CD4-positive, alpha-beta T cell treated with Interleukin-21 for 1 hour (primary cell): Measurements from ENCODE around the gene BLMH.
A peak's percentile ranks its signal among the peaks of the same experiment; 100 is the strongest.

ENCODE experiments used
- DNase-seq: peaks from one replicate; pipeline ENCODE4 v3.0.0-alpha.2; 2020

Gene BLMH, protein sequence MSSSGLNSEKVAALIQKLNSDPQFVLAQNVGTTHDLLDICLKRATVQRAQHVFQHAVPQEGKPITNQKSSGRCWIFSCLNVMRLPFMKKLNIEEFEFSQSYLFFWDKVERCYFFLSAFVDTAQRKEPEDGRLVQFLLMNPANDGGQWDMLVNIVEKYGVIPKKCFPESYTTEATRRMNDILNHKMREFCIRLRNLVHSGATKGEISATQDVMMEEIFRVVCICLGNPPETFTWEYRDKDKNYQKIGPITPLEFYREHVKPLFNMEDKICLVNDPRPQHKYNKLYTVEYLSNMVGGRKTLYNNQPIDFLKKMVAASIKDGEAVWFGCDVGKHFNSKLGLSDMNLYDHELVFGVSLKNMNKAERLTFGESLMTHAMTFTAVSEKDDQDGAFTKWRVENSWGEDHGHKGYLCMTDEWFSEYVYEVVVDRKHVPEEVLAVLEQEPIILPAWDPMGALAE

DNA sequence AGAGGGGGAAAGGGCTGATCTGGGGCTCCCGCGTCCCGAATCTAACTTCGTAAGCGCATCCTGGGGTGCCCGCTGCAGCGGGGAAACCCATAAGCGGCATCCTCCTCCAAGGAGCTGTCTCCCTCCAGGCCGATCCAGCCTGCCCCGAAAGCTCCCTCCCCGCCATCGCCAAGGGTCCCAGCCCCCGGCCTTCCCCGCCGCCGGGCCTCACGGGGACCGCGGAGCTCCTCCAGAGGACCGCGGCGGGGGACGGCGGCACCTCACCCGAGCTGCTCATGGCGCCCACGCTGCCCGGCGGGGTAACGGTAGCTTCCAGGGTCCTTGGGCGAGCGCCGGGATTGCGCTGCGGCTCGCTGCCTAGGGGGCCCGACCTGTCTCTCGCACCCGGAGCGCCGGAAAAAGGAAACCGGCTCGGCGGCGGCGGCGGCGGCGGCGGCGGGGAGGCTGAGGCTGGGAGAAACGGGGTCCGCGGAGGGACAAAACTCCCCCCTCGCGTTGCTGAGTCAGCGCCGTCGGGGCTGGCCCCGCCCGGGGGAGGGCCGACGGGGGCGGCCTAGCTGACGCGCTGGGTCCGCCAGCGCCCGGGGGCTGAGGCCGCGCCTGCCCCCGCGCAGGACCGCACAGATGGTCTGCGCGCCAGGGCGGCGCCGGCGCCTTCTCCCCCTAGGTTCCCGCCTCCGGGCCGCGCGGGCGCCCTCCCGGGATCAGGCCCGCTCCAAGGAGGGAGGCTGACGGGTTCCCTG is at the start of gene BLMH:
TSS of gene BLMH (minus strand) at position 402 of the 743 bp plus-strand sequence. CDS start at position 277, 125 bp downstream.
- DNase-seq: peak; percentile 84

GRCh38 chr17:30340801-30341356 is 49.1 kb upstream of the BLMH start:
- no peak for DNase-seq

- DNase-seq: no peak
Observed at GRCh38 chr17:30339086-30339485, 47.3 kb upstream of the BLMH start.

DNA sequence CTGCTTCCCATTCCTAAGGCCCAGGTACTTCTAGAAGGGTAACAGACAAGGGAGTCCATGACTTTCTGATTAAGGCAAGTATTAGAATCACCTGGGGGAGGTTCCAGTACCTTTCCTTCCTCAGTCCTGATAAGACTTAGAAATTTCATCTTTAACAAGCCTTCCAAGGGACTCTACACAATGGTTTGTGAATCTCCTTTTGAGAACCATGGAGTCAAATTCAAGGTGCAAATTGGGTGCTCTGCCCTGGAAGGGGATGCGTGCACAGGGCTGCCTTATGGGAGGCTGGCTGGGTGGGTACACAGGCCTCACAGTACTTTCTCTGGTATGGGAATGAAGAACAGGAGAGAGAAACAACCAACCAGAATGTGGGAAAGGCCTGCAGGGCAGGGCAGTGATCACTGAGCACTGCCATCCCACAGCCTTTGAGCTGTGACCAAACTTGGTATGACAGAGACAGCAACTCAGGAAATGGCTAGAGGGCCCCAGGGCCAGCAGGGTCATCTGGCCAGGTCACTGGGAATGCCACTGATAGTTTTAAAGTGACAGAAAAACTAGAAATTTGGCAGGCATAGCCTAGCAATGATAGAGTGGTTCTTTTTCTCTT is 45.8 kb upstream of the BLMH start:
- DNase-seq: no peak

GRCh38 chr17:30336369-30337171 is 44.8 kb upstream of the BLMH start:
- peak; percentile 76 for DNase-seq

GRCh38 chr17:30334421-30334820 is 42.7 kb upstream of the BLMH start:
- DNase-seq: no peak

GRCh38 chr17:30333503-30334360 is 42.0 kb upstream of the BLMH start, which contains the start of gene TMIGD1:
TMIGD1 (minus strand) TSS chr17:30334057; CDS start chr17:30332133, 1,924 bp downstream.
- DNase-seq: no peak

DNA sequence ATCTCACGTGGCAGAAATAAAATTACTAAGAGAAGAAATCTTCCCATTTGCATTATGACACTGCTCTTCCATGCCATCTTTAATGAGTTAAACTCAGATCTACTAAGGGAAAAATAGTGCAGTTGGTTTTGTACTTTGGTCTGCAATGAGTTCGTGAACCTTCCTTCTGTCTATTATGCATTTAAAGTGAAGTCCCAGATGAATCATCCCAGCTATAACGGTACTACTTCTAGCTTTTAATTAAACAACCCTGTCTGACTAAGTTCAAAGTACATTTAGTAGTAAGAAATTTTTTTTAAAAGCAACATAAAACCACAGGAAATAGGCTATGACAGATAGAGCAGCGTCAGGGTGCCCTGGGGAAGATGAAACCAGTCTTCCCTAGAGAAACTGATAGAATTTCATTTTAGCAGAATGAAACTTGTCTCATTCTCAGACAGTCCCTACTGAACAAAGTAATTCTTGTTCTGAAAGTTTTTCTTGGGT is 40.4 kb upstream of the BLMH start:
- DNase-seq: peak; percentile 68

DNA sequence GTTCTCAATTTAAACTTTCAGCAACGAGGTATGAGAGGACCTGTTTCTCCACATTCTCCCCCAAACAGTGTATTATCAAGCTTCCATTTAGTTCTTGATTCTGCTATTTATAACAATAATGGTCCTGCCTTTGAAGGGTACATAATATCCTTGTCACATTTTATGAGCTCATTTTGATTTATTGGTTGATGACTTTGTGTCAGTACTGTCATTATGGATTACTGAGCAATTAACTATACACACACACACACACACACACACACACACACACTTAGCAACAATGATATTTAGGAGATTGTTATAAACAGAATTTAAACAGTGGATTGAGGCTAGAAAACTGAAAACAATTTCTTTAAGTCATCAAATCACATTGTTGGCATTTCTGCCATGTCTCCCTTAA is 35.1 kb upstream of the BLMH start:
- DNase-seq: no peak

DNA sequence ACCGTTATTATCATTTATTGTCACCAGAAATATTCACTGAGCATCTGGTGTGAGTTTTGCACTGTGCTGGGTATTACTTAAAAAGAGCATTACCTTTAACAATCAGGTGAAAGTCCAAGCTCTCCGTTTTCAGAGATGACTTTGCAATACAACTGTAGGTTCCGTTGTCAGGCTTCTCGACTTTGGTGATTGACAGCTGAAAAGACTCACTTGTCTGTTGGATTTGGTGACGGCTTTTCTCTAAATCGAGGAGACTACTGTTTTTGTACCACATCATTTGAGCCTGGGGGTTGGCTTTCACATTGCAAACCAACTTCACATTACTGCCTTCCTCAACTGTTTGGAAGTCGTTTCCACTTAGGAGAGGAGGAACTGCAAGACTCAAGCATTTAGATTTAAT is 33.0 kb upstream of the BLMH start:
- DNase-seq: no peak

GRCh38 chr17:30323895-30324319 is 32.2 kb upstream of the BLMH start:
- DNase-seq: peak; percentile 33

- peak; percentile 63 for DNase-seq
Observed at GRCh38 chr17:30323262-30323894, 31.6 kb upstream of the BLMH start.

GRCh38 chr17:30321314-30321713 is 29.6 kb upstream of the BLMH start:
- no peak for DNase-seq

- no peak for DNase-seq
Observed at GRCh38 chr17:30318155-30318554, 26.4 kb upstream of the BLMH start.

- DNase-seq: no peak
Observed at GRCh38 chr17:30316736-30317135, 25.0 kb upstream of the BLMH start.

GRCh38 chr17:30315106-30315505 is 23.4 kb upstream of the BLMH start:
- DNase-seq: no peak

- DNase-seq: no peak
Observed at GRCh38 chr17:30314474-30314873, 22.7 kb upstream of the BLMH start.

GRCh38 chr17:30312226-30312625 is 20.5 kb upstream of the BLMH start:
- no peak for DNase-seq

- no peak for DNase-seq
Observed at GRCh38 chr17:30310562-30310961, 18.8 kb upstream of the BLMH start.

DNA sequence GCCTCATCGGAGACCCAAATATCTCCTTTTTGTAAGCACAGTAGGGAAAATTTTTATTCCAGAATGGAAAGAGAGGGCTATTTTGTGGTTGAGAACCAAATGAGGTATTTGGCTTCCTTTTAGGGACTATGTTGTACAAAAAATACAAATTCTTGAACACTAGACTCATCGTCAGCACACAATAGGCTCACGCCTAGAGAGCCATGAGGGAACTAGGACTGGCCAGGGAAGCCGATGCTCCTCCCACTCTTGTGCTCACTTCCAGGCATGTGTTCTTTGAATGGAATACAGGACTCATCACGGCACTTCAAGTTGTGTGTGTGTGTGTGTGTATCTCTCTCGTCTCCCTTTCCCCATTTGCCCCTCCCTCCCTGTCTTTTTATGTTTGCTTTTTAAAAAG is 17.8 kb upstream of the BLMH start:
- DNase-seq: no peak

- no peak for DNase-seq
Observed at GRCh38 chr17:30308406-30308805, 16.7 kb upstream of the BLMH start.
